Measurements from ENCODE around the gene TSPO. TPM values are rescaled to one million over a fixed set of nuclear protein-coding genes. Genes with fewer than 3 reads are reported as not detected.
"Not testable (repeated sequence)": the region's sequence is repeated elsewhere in the genome, so short reads cannot be mapped to it uniquely, and the experiment has no call there.

Gene TSPO
- total RNA-seq, 1 donor from 2014 or later, result 1.6 TPM

DNA sequence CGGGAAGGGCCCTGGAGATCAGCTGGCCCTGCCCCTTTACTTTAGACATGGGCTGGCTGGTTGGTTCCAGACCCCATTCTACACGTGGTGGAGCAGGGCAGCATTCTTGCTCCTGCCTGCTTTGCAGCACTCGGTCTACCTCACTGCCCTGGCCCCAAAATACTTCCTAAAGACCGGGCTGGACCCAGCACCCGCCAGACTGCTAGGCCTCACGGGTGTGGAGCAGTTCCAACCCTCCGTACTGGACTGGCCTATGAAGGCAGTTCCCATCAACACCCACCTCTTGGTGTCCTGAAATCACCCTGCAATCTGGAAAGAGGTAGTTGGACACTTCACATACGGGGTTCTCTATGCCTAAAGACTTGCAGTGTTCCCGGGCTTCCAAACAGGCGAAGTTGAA lies 14.6 kb upstream of the TSPO start:
- peaks cover 3% of the 10 kb centered on the region for H3K27me3 Mint-ChIP-seq (ENCODE audit: insufficient read depth, low read depth)
- Histone ChIP-seq H3K4me3 (no peak overlapping the region), H3K4me2 (no peak overlapping the region), H3K4me1 (no peaks in the 10 kb centered on the region), H4K20me1 (ENCODE audit: low read depth) (peaks cover 3% of the 10 kb centered on the region), H2AFZ (replicated peaks) (no peak overlapping the region), H3K9ac (no peak overlapping the region), H3K27me3 (no peaks in the 10 kb centered on the region), H3K36me3 (no peaks in the 10 kb centered on the region), H3K27ac (no peak overlapping the region), H3K9me3 (ENCODE audit: low read depth) (no peaks in the 10 kb centered on the region), H3K79me2 (ENCODE audit: low read depth) (peaks cover 11% of the 10 kb centered on the region), H3F3A (ENCODE audit: low read depth) (no peaks in the 10 kb centered on the region)
- H3K36me3 Mint-ChIP-seq, result peaks cover 23% of the 10 kb centered on the region
- TF ChIP-seq, protein P1, sequence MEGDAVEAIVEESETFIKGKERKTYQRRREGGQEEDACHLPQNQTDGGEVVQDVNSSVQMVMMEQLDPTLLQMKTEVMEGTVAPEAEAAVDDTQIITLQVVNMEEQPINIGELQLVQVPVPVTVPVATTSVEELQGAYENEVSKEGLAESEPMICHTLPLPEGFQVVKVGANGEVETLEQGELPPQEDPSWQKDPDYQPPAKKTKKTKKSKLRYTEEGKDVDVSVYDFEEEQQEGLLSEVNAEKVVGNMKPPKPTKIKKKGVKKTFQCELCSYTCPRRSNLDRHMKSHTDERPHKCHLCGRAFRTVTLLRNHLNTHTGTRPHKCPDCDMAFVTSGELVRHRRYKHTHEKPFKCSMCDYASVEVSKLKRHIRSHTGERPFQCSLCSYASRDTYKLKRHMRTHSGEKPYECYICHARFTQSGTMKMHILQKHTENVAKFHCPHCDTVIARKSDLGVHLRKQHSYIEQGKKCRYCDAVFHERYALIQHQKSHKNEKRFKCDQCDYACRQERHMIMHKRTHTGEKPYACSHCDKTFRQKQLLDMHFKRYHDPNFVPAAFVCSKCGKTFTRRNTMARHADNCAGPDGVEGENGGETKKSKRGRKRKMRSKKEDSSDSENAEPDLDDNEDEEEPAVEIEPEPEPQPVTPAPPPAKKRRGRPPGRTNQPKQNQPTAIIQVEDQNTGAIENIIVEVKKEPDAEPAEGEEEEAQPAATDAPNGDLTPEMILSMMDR (IDR thresholded peaks at IDR 0.05), result no peak
- peaks cover 8% of the 10 kb centered on the region for H3K4me1 Mint-ChIP-seq
- no peak overlapping the region for H3K4me3 Mint-ChIP-seq
- H3K27ac Mint-ChIP-seq, result no peak overlapping the region
- no peaks in the 10 kb centered on the region for H3K9me3 Mint-ChIP-seq
- DNase-seq (ENCODE audit: low spot score), result no peak

DNA sequence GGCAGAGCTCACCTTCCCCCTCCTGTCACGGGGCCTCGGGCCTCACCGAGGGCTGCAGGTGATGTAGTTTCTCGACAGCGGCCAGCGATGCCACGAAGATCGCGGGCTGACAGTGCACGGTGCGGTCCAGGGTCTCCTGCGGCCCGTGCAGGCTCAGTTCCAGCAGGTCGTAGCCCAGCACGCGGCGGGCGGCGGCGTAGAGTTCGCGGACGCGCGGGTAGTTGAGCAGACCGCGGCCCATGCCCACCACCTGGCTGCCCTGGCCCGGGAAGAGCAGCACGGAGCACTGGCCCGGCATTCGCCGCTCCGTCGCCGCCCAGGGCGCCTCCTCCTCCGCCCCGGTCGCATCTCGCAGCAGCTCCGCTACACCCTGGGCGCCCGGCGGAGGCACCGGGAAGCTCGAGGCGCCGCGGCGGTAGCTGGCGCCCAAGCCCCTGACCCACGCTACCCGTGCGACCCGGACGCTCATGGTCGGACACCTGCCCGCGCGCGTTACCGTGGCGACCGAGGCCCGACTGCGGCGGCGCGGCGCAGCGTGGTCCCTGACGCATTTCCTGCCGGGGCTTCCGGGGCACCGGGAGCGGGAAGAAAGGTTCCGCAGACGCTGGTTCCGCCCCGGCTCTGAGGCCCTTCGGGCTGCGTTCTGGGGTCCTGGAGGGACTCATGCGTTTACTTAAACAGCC lies 8.3 kb upstream of the TSPO start, which contains the start of gene MCAT:
Gene MCAT (minus strand): TSS at position 519 of the 683 bp plus-strand sequence. CDS start 50 bp downstream, at position 469.
- Mint-ChIP-seq H3K4me3 (peak within 1 kb of the TSS; percentile 92), H3K9me3 (no peaks in the 10 kb centered on the region), H3K27ac (peak within 1 kb of the TSS; percentile 87), H3K27me3 (ENCODE audit: insufficient read depth, low read depth) (peaks cover 11% of the 10 kb centered on the region), H3K36me3 (peaks cover 11% of the 10 kb centered on the region), H3K4me1 (peaks cover 17% of the 10 kb centered on the region)
- Histone ChIP-seq H4K20me1 (ENCODE audit: low read depth) (peaks cover 3% of the 10 kb centered on the region), H3K4me2 (peak within 1 kb of the TSS; percentile 95), H3K27ac (no peak within 1 kb of the TSS), H3K79me2 (ENCODE audit: low read depth) (peaks cover 23% of the 10 kb centered on the region), H3K9ac (peak within 1 kb of the TSS; percentile 62), H3F3A (ENCODE audit: low read depth) (peaks cover 7% of the 10 kb centered on the region), H3K9me3 (ENCODE audit: low read depth) (no peaks in the 10 kb centered on the region), H3K36me3 (no peaks in the 10 kb centered on the region), H3K4me3 (peak within 1 kb of the TSS; percentile 77), H2AFZ (replicated peaks) (peak within 1 kb of the TSS; percentile 98), H3K27me3 (peaks cover 8% of the 10 kb centered on the region), H3K4me1 (peaks cover 9% of the 10 kb centered on the region)
- peak; percentile 54 for TF ChIP-seq EZH2 (IDR thresholded peaks at IDR 0.05)
- TF ChIP-seq, protein P1 (IDR thresholded peaks at IDR 0.05), result no peak
- no peak for TF ChIP-seq EZH2phosphoT487 (IDR thresholded peaks at IDR 0.05)
- DNase-seq (ENCODE audit: low spot score), result peak; percentile 84

DNA sequence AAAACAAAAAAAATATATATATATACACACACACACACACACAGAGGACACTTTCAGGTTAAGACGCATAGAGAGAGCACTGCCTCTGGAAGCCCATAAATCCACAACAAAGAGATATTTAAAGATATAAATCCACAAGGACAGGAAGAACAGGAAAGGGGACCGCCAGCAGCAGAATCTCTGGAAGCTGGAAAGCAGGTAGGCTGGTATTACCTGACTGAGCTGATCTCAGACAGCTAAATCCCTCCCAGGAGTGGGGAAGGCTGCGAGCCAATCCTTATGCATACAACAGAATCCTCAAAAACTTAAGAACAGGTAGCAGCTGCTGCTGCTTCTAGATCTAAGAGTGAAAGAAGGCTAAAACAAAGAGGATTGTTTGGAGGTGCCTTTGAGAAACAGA lies 6.4 kb upstream of the TSPO start:
- peaks cover 4% of the 10 kb centered on the region for H3K36me3 Mint-ChIP-seq
- Histone ChIP-seq H3K36me3 (no peaks in the 10 kb centered on the region), H3K9me3 (ENCODE audit: low read depth) (no peaks in the 10 kb centered on the region), H3K4me3 (no peak overlapping the region), H3F3A (ENCODE audit: low read depth) (peaks cover 7% of the 10 kb centered on the region), H2AFZ (replicated peaks) (peak overlapping the region; percentile 32), H3K9ac (no peak overlapping the region), H3K27me3 (peaks cover 8% of the 10 kb centered on the region), H3K79me2 (ENCODE audit: low read depth) (peaks cover 23% of the 10 kb centered on the region), H3K27ac (no peak overlapping the region), H3K4me2 (no peak overlapping the region), H4K20me1 (ENCODE audit: low read depth) (peaks cover 3% of the 10 kb centered on the region), H3K4me1 (peaks cover 9% of the 10 kb centered on the region)
- H3K4me1 Mint-ChIP-seq, result peaks cover 17% of the 10 kb centered on the region
- peak overlapping the region; percentile 59 for H3K4me3 Mint-ChIP-seq
- H3K27me3 Mint-ChIP-seq (ENCODE audit: insufficient read depth, low read depth), result peaks cover 13% of the 10 kb centered on the region
- DNase-seq (ENCODE audit: low spot score), result no peak
- no peaks in the 10 kb centered on the region for H3K9me3 Mint-ChIP-seq
- TF ChIP-seq, protein P1 (IDR thresholded peaks at IDR 0.05), result no peak
- TF ChIP-seq EZH2 (IDR thresholded peaks at IDR 0.05) (no peak), EZH2phosphoT487 (IDR thresholded peaks at IDR 0.05) (no peak)
- peak overlapping the region; percentile 51 for H3K27ac Mint-ChIP-seq

DNA sequence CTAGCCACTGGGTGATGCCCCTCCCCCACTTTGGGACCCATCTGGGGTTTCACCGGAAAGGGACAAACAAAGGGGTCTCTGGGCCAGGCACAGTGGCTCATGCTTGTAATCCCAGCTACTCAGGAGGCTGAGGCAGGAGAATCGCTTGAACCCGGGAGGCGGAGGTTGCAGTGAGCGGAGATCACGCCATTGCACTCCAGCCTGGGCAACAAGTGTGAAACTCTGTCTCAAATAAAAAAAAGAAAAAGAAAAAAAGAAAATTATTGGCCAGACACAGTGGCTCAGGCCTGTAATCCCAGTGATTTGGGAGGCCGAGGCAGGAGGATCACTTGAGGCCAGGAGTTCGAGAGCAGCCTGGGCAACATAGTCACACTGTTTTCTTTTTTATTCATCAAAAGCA lies 6.0 kb upstream of the TSPO start:
- not testable (repeated sequence) for H3F3A ChIP-seq (ENCODE audit: low read depth); H3K27ac Mint-ChIP-seq; H3K4me3 Mint-ChIP-seq; H3K4me1 ChIP-seq; H4K20me1 ChIP-seq (ENCODE audit: low read depth); H3K4me2 ChIP-seq; H3K9me3 Mint-ChIP-seq; H3K9me3 ChIP-seq (ENCODE audit: low read depth); H3K36me3 Mint-ChIP-seq; DNase-seq (ENCODE audit: low spot score); H3K36me3 ChIP-seq; H3K4me3 ChIP-seq; H3K9ac ChIP-seq; H3K27ac ChIP-seq
- Histone ChIP-seq H2AFZ (replicated peaks) (peak overlapping the region; percentile 32), H3K79me2 (ENCODE audit: low read depth) (peaks cover 23% of the 10 kb centered on the region), H3K27me3 (peaks cover 11% of the 10 kb centered on the region)
- peaks cover 17% of the 10 kb centered on the region for H3K4me1 Mint-ChIP-seq
- H3K27me3 Mint-ChIP-seq (ENCODE audit: insufficient read depth, low read depth), result peaks cover 13% of the 10 kb centered on the region

DNA sequence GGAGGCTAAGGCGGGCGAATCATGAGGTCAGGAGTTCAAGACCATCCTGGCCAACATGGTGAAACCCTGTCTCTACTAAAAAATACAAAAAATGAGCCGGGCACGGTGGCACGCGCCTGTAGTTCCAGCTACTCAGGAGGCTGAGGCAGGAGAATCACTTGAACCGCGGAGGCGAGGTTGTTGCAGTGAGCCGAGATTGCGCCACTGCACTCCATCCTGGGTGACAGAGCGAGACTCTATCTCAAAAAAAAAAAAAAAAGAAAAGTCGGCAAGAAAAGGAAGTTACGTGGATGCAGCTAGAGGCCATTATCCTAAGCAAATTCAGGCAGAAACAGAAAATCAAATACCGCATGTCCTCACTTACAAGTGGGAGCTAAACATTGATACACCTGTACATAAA lies 5.0 kb upstream of the TSPO start:
- Histone ChIP-seq H3K27me3 (peaks cover 21% of the 10 kb centered on the region), H3K79me2 (ENCODE audit: low read depth) (peaks cover 17% of the 10 kb centered on the region)
- H3F3A ChIP-seq (ENCODE audit: low read depth); H3K4me3 ChIP-seq; H3K9me3 ChIP-seq (ENCODE audit: low read depth); H3K36me3 ChIP-seq; H3K36me3 Mint-ChIP-seq; H2AFZ ChIP-seq (replicated peaks); H3K4me3 Mint-ChIP-seq; H3K9ac ChIP-seq; H4K20me1 ChIP-seq (ENCODE audit: low read depth); H3K4me1 ChIP-seq; H3K9me3 Mint-ChIP-seq; H3K4me2 ChIP-seq; H3K27ac ChIP-seq; DNase-seq (ENCODE audit: low spot score); H3K27ac Mint-ChIP-seq: not testable (repeated sequence)
- Mint-ChIP-seq H3K4me1 (peaks cover 15% of the 10 kb centered on the region), H3K27me3 (ENCODE audit: insufficient read depth, low read depth) (peaks cover 15% of the 10 kb centered on the region)
